ENCODE results near the gene SLC2A13.

The SLC2A13 gene

DNA sequence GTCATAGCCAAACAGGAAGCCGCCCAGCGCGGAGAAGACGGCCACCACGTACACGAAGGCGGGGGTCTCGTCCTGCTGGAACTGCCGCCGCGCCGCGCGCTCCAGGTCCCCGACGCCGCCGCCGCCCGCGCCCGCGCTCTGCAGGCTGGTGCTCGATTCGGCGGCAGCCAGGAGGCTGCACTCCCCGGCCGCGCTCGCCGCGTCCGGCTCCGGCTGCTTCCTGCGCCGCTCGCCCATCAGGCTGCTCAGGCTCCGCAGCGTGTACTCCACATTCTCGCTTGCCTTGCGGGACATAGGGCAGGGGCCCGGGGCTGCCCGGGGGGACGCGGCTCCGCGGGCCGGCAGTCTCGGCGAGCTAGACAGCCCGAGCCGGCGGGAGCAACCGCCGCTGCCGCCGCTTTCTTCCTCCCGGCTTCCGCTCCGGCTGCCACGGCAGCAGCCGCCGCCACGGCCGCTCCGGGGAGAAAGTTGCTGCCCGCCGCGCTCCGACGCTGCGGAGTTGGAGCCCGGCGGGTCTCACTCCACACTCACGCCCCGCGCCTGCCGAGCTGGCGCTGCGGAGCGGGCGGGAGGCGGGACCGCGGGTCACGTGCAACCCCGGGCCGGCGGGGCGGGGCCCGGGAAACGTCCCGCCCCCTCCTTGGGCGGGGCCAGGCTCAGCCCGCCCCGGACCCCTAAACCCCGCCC is at the start of gene SLC2A13:
SLC2A13 (minus strand) TSS at position 567 of the 687 bp plus-strand sequence; CDS start at position 294, 273 bp downstream.
- FAIRE-seq = no peak

DNA sequence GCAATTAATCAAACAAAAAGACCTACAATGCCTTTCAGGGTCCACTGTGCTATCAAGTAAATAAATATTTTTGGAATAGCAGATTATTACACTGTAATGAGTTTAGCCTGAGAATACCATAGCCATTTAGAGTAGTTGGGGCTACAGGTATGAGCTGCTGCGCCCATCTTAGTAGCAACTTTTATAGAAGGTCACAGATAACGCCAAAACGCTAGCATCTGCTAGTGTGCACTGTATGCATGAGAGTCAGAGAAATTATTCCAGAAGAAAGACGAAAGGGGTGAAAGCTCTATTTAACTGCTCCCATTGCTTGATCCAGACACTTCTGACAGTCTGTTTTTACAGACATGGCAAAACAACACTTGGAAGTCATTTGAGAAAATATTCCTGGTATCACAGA is 48.5 kb upstream of the SLC2A13 start:
- no peak for FAIRE-seq

DNA sequence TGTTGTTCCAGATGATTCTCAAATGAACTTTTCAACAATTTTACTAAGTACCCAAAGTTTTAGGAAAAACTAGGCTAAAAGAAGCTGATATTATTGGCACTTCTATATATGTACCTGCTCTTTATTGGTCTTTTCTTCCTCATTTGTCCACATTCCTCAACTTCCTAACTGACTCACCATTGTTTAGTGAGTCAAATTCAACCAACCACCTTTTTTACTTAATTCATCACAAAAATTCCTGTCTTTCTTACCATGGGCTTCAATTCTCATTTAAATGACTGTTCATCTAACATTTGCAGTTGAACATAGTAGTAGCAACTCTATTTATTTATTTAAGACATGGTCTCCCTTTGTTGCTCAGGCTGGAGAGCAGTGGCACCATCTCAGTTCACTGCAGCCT is 47.6 kb upstream of the SLC2A13 start:
- FAIRE-seq = no peak

DNA sequence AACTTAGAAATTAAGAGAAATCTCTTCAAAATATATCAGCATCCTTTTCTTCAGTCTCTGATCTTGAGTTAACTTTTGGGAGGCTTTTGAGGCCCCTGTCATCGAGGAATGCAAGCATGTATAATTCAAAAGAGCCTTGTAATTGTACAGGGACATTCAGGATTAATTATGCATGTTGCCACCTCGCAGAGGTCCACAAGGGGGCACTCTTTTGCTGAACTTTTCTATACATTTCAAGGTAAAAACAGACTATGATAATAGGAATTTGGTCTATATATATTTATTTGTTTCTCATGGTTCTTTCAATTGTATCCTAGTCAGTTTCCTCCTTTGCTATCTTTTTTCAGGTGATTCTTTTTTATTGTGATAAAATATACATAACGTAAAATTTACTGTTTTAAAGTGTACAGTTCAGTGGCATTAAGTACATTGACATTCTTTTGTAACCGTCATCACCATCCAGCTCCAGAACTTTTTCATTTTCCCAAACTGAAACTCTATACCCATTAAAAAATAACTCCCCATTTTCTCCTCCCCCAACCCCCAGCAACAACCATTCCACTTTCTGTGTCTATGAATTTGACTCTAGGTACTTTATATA is 47.0 kb upstream of the SLC2A13 start:
- FAIRE-seq = no peak

DNA sequence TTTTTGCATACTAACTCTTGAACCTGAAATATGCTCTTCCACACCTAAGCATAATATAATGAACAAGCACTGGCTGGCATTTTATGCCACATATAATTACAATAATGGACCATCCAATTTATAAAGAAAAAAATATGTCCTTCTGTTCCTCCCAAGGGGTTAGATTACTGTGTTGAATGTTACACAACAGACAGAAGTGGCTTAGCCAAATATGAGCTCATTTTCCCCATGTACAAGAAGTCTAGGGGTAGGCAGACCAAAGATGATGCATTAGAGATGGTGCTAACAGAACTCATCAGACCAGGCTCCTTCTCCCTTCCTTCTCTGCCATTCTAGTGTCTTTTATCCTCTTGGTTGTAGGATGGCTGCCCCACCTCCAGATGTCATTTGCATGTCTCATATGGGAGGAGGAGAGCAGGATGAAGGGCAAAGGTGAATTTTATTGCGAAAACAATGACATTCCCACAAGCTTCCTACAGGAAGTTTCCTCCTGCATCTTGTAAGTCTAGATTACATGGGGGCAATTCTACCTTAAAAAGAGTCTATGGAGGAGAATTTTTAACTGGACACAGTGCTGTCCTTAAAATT is 43.9 kb upstream of the SLC2A13 start:
- no peak for FAIRE-seq

DNA sequence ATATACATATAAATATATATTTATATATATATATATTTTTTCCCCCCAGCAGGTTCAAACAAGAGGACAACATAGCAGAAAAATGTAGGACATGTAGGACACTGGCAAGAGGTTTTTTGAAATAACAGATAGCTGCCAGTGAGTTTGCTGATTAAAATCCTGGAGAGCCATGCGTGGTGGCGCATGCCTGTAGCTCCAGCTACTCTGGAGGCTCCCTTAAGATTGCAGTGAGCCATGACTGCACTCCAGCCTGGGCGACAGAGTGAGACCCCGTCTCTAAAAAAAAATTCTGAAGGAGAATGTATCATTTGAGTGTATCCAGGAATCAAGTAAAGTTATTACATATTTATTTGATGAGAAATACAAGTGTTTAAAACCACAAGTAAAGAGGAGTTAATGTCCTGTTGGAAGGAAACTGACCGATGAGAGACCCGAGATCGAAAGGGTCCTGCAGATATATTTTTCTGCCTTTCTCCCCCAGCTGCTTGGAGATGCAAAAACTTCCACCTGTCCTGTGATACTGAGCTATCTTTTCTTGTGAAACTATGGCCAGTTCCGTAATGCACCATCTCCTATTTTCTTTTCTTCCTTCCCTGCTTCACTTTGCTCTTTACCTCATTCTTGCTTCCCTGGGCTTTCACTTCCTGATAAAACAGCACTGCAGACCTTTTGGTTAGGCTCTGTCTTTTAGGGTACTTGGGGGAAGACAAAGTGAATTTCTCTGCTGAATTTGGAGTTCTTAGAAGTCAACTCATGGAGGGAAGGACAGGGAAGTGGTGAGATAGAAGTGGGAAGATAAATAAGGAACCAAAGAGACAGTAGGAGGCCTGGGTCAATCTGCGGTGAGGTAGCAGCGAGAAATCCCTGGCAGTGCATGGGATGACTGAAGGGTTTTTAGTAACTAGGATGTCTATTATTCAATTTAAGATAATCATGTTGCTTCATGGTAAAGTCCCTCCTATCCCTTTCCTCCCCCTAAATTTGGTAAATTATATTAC is 41.2 kb upstream of the SLC2A13 start:
- FAIRE-seq = no peak

DNA sequence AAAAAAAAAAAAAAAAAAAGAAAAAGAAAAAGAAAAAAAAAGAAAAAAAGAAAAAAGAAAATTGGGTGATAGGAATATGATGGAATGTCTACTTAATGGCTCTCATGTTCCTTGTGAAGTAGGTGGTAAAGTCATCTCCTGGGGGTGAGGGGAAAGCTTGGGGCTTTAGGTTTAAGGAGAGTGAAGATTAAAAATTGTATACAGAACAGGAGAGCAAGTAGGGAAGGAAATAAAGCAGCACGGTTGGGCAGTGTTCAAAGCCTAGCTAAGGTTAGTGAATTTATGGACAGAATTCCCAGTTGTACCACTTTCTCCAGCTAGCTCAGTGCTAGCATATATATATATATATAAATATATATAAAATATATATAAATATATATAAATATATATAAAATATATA is 40.0 kb upstream of the SLC2A13 start:
- FAIRE-seq = no peak

DNA sequence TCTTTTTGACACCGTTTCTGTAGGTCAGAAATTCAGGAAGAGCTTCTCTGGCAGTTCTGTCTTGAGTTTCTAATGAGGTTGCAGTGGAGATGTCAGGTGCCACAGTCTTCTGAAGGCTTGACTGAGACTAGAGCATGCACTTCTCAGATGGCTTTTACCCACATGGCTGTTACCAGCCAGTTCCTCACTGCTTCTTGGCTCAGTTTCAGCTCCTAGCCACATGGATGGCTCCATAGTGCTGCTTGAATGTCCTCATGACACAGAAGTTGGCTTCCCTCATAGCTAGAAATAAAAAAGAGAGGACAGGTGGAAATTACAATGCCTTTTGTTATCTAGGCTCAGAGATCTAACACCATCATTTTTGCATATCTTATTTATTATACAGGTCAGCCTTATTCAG is 38.1 kb upstream of the SLC2A13 start:
- FAIRE-seq = no peak

DNA sequence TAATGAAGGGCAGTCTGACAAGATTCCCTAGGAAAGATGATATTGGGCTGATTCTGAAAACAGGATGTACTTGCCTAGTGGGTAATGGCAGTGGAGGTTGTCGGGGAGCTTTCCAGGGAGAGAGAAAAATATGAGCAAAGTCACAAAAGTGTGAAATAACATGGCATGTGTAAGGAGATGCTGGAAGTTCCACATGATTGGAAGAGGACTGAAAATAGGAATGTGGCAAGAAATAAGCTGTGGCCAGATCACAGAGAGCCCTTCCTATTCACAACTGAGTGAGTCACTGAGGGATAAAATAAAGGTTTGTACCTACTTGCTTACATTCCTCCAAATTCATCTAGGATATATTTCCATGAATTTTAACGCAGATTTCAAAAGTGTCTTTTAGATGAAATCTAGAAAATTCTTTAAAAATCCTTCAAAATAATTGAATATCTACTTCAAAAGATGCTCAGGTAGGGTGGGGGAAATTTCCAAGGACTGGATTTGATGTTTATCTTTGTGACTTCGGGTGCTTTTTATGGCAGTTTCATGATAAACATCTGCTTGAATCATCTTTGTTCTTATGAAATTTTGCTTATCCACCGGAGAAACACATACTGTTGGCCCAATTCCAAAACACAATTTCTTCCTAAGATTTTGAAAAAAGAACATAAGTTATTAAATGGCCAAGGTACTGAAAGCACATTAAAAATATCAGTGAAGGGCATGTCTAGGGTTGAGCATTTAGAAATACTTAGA is 36.3 kb upstream of the SLC2A13 start:
- no peak for FAIRE-seq

DNA sequence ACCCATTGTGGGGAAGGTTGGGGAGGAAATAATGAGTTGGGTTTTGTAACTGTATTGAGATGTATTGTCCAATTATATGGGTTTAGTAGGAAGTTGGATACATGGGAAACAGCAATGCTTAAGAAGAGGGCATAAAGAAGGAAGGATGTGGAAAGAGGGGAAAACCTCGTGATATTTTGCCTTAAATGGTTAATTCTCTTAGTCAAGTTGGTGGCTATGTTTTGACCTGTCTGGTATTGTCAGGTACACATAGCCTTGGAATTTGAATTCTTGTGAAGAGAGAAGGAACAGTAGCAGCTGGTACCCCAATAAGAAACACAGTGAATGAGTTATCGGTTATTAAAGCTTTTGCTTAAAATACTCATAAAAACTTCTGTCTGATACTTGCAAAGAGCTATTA is 32.6 kb upstream of the SLC2A13 start:
- no peak for FAIRE-seq

DNA sequence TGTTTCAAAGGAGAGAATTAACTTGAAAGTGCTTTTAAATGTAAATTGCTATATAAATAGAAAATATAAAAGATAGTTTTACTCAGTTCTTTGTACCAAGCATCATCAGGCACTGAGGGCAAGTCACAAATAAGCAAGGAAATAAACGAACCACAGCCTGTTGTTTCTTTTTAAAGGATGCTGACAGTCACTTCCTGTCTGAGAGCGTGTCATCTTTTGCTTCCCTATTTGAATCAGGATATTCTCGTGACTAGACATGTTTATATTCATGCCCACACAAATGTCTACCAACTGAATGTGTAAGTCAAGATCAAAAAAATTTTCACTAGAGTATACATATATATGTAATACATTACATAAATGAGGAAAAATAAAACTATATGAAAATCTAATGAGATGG is 31.4 kb upstream of the SLC2A13 start:
- FAIRE-seq = no peak

DNA sequence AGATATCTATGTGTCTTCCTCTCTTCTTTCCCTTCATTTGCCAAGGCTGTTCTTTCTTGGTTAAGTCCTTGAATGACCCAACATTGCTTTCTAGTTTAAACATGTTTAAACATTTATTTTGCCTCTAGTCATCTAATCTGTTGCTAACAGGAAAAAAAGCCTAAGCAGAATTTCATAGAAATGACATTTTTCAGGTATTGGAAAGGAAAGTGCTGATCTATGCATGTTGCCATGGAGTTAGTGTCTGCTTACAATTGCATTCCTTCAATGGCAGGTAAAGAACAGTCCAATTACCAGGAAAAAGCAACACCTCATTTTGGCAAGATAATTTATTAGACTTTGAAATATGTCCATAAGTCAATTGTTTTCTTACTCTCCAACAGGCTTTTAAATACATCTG is 21.5 kb upstream of the SLC2A13 start:
- FAIRE-seq = no peak

DNA sequence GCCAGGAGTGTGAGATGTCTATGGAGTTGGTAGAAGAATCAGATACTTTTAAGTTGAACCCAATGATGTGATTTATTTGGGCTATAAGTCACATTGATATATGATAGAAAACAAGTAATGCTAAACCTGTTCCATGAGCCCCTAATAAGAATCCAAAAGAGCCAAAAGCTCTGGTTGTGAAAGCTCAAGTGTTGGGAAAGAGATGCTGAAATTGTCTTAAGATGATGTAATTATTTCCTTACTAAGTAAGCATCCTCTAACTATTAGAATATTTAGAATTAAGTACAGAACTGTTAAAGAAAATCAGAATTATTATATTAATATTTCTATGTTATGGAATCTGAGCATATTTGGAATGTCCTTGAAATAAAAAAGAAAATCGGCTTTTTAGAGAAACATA is 17.6 kb upstream of the SLC2A13 start:
- FAIRE-seq = no peak

DNA sequence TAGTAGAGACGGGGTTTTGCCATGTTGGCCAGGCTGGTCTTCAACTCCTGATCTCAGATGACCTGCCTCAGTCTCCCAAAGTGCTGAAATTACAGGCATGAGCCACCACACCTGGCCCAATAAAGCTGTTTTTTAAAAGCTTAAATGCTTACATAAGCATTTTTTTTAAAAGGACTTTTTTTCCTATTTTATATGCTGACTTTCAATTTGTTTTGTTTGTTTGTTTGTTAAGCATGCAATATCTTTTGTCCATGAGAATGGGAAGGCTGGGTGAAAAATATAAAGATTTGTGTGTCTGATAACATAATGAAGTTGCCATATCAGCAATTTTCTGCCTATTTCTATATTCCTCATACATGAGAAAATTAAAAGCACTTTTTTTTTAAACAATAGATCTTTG is 17.0 kb upstream of the SLC2A13 start:
- no peak for FAIRE-seq

DNA sequence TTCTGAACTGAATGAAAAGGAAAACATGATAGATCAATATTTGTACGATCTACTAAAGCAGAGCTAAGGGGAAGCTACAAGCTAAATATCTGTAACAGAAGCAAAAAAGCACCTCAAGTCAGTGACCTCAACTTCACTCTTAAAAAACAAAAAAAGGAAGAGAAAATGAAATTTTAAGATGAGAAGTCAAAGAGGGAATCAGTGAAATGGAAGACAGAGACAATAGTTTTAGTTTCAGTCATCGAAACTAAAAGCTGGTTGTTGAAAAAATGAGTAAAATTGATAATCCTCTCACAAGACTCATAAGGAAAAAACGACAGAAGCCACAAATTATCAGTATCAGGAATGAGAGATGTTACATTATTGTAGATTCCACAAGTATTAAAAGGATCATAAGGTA is 11.9 kb upstream of the SLC2A13 start:
- no peak for FAIRE-seq

DNA sequence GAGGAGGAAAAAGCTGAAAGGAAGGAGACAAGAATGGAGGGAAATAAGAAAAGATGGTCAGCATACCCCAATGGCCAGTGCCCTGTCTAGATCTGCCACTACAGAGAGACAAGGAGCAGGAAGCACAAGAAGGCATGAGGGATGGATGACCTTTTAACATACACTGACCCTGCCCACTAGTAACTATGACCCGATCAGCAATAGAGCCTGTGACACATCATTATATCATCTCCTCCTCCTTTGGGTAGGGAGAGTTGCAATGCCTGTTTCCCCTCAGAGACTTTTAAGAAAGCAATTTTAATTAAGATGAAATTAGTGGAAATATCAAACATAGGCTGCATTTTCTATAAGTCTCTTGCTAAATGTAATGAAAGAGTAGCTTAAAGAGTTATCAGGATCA is 4.7 kb upstream of the SLC2A13 start:
- FAIRE-seq = no peak

DNA sequence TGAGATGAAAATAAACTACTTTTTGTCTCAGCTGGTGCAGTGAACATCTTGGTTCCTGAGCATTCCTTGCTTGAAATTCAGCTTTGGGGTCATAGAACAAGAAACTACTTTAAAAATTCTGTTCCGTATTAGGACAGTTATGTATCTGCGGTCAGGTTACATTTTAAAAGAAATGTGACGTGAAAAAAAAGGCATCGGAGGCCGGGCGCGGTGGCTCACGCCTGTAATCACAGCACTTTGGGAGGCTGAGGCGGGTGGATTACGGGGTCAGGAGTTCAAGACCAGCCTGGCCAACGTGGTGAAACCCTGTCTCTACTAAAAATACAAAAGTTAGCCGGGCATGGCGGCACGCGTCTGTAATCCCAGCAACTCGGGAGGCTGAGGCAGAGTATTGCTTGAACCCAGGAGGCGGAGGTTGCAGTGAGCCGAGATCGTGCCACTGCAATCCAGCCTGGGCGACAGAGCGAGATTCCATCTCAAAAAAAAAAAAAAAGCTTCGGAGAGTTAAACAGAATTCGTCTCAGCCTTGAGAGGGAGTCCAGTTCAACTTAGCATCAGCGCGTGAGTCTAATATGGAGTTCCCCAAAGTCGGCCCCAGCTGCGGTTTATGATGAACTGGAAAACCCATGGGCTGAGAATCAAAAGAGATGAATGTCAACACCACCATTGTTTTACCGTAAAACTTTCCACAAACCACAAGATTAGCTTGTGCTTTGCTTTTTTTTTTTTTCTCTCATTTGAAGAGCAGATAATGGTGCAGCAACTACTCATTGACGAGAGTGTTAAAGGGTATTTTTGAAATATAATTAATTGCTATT is 2.1 kb upstream of the SLC2A13 start:
- FAIRE-seq = no peak

DNA sequence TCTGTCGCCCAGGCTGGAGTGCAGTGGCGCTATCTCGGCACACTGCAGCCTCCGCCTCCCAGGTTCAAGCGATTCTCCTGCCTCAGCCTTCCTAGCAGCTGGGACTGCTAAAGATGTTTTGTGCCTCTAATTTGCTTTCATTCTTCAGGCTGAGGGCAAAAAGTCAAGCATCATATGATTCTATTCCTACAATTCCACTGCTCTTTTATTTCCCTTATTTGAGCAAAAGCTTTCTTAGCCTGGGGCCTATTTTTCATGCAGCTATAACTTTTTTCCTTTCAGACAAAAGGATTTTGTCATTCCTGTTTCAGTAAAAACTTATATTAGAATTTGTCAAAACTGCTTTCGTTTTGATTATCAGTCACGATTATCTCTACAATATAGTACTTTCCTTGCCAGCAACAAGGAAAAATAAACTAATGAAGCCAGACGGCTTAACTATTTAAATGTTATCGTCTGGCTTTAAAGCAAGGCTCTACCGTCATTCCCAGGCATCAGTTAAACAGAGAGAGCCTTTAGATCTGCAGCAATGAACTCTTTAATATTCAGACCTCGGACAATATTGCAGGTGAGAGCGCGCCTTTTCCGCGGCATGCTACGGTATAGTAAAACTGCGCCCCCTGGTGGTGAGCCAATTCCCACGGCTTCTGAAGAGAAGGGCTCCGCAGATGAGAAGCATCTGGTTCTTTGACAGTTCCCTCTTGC is 1.4 kb upstream of the SLC2A13 start:
- FAIRE-seq = no peak

DNA sequence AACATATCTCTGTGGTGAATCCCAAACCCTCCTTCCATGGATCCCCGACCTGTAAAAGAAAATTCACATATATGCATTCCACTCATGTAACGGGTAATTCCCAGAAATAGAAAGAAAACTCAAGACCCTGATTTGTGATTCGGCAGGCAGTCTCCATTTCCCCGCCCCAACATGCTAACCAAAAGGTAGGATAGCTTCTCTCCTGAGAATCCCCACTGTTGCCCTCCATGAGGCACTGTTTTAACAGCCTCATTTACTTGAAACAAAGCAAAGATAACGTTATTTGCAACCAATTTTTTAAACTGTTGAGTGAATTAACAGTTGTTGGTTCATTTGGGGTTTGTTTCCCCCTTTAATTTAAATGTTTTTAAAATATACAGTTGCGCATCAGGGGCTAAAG is 774 bp upstream of the SLC2A13 start:
- FAIRE-seq = no peak

DNA sequence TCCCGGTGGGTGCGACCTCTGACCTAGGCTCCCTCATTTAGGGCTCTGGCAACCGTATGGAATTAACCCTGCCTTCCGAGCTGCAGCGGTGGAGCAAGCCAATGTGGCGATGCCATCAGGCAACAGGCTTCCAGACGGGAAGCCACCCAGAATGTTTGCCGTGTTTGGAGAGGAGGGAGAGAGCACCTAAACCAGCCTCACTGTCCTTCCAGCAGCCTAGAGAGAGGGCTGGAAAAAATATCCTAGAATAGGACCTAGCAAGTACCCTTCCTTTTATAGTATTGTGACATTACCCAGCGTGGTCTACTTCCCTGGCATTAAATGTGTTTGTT is 287 bp upstream of the SLC2A13 start:
- FAIRE-seq = no peak

DNA sequence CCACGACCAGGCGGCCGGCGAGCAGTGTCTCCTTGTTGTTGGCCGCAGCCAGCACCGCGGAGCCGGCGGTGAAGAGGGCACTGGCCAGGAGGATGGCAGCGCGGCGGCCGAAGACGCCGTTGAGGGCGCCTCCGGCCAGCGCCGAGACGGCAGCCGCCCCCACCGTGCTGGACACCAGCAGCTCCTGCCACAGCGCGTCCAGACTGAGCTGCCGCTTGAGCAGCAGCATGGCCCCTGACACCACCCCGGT is 691 bp downstream of the SLC2A13 start:
- no peak for FAIRE-seq

All from colon (tissue), 2 donors.